BLaER1 treated with 17β-estradiol and CSF1 and Interleukin-3, amounts not matched to agents 10 nM and 100 nM (cell line): ENCODE data around the gene ARHGAP26.
A peak's percentile ranks its signal among the peaks of the same experiment; 100 is the strongest.

Experiments
- H3K27ac ChIP-seq, 11 experiments: shearing (Covaris generic); formaldehyde crosslinking; 2 replicates each; pipeline ENCODE4 v1.8.1; 2022
- H3K27me3 ChIP-seq, 11 experiments: shearing (Covaris generic); formaldehyde crosslinking; 2 replicates each; pipeline ENCODE4 v1.8.1; 2022
- H3K36me3 ChIP-seq, 11 experiments: shearing (Covaris generic); formaldehyde crosslinking; 2 replicates each; pipeline ENCODE4 v1.8.1; 2022
- H3K4me1 ChIP-seq, 10 experiments: shearing (Covaris generic); formaldehyde crosslinking; 2 replicates each; pipeline ENCODE4 v1.8.1; 2022
- H3K4me2 ChIP-seq, 11 experiments: shearing (Covaris generic); formaldehyde crosslinking; 2 replicates each; pipeline ENCODE4 v1.8.1; 2022
- H3K4me3 ChIP-seq, 10 experiments: shearing (Covaris generic); formaldehyde crosslinking; 2 replicates each; pipeline ENCODE4 v1.8.1; 2022
- H3K9ac ChIP-seq, 11 experiments: shearing (Covaris generic); formaldehyde crosslinking; 2 replicates each; pipeline ENCODE4 v1.8.1; 2022
- H3K9me3 ChIP-seq, 11 experiments: shearing (Covaris generic); formaldehyde crosslinking; replicated peaks in 1 of 11; 2 replicates each; pipeline ENCODE4 v1.8.1; 2022
- H4K20me1 ChIP-seq, 11 experiments: shearing (Covaris generic); formaldehyde crosslinking; 2 replicates each; pipeline ENCODE4 v1.8.1; 2022
- Cebpa-rat ChIP-seq, 11 experiments: shearing (Covaris generic); IDR thresholded peaks; 2 replicates each; pipeline ENCODE4 v1.8.1; 2022

The ARHGAP26 gene

GRCh38 chr5:143204474-143205246 lies 434.5 kb downstream of the ARHGAP26 start:
- Histone ChIP-seq H3K4me3 (no peak overlapping the region), H3K9ac (no peak overlapping the region), H3K4me2 (0 out of 22 replicates have a peak overlapping the region, but pooled peaks of 2 of the 11 experiments have one; percentile 10 to 23), H4K20me1 (peaks cover 0 to 39% (median 0%) of the 10 kb centered on the region in 11 experiments; a peak in 3 of 22 replicates), H3K27me3 (no peaks in the 10 kb centered on the region), H3K27ac (no peak overlapping the region), H3K4me1 (peaks cover 8 to 29% (median 19%) of the 10 kb centered on the region in 10 experiments), H3K36me3 (peaks cover 0 to 67% (median 9%) of the 10 kb centered on the region in 11 experiments; a peak in 10 of 22 replicates), H3K9me3 (peaks cover 9 to 28% (median 13%) of the 10 kb centered on the region in 11 experiments; a peak in 19 of 22 replicates)
- no peak for TF ChIP-seq Cebpa-rat (IDR thresholded peaks at IDR 0.05)

DNA sequence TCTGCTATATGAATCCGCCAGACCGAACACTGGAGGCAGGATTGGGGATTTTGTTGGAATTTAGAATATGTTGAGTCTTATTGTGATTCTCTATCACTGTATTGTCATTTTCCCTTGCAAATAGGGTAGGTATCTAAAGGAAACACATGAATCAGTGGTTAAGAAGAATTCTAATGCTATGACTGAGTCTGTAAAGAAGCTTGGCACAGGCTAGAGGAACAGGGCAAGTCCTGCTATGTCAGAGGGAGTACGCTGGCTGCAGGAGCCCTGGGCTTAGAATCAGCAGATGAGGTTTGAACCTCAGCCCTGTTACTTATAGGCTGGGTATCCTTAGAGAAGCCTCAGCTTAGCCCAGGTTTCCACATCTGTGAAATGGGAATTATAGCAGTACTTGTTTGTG lies 435.2 kb downstream of the ARHGAP26 start:
- H3K9ac ChIP-seq, result no peak overlapping the region
- peaks cover 9 to 28% (median 13%) of the 10 kb centered on the region in 11 experiments; a peak in 19 of 22 replicates for H3K9me3 ChIP-seq
- no peaks in the 10 kb centered on the region for H3K27me3 ChIP-seq
- H3K27ac ChIP-seq, result peak overlapping the region in 1 of 11 experiments; percentile 25; a peak in 1 of 22 replicates
- no peak for TF ChIP-seq Cebpa-rat (IDR thresholded peaks at IDR 0.05)
- H3K4me3 ChIP-seq, result no peak overlapping the region
- peaks cover 0 to 67% (median 9%) of the 10 kb centered on the region in 11 experiments; a peak in 10 of 22 replicates for H3K36me3 ChIP-seq
- H3K4me1 ChIP-seq, result peaks cover 8 to 29% (median 19%) of the 10 kb centered on the region in 10 experiments
- H4K20me1 ChIP-seq, result peaks cover 0 to 37% (median 0%) of the 10 kb centered on the region in 11 experiments; a peak in 3 of 22 replicates
- peak overlapping the region in 8 of 11 experiments; percentile 23 to 71 (median 48); a peak in 11 of 22 replicates for H3K4me2 ChIP-seq

DNA sequence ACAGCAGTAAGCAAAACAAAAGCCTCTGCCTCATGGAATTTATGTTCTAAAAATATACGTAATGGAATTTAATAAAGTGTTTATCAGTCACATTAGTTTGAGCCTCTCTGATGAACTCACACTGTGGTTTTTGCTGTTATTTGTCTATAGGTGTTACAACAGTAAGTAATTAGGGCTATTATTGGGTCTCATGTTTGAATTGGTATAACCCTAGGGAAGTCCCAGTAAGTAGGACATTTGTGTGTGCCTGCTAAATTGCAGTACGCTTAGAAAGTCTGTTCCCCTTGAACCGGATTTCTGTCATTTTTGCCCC lies 435.7 kb downstream of the ARHGAP26 start:
- peak overlapping the region in 2 of 11 experiments; percentile 25 to 36; a peak in 2 of 22 replicates for H3K27ac ChIP-seq
- H3K4me1 ChIP-seq, result peaks cover 8 to 30% (median 19%) of the 10 kb centered on the region in 10 experiments
- H3K9me3 ChIP-seq, result peaks cover 9 to 25% (median 13%) of the 10 kb centered on the region in 11 experiments; a peak in 19 of 22 replicates
- TF ChIP-seq Cebpa-rat (IDR thresholded peaks at IDR 0.05), result no peak
- H3K4me3 ChIP-seq, result no peak overlapping the region
- H3K9ac ChIP-seq, result peak overlapping the region in 1 of 11 experiments; percentile 6; a peak in 1 of 22 replicates
- H3K4me2 ChIP-seq, result peak overlapping the region; percentile 14 to 71 (median 45); a peak in 20 of 22 replicates
- H3K27me3 ChIP-seq, result no peaks in the 10 kb centered on the region
- peaks cover 0 to 37% (median 0%) of the 10 kb centered on the region in 11 experiments; a peak in 4 of 22 replicates for H4K20me1 ChIP-seq
- peaks cover 0 to 67% (median 9%) of the 10 kb centered on the region in 11 experiments; a peak in 10 of 22 replicates for H3K36me3 ChIP-seq

DNA sequence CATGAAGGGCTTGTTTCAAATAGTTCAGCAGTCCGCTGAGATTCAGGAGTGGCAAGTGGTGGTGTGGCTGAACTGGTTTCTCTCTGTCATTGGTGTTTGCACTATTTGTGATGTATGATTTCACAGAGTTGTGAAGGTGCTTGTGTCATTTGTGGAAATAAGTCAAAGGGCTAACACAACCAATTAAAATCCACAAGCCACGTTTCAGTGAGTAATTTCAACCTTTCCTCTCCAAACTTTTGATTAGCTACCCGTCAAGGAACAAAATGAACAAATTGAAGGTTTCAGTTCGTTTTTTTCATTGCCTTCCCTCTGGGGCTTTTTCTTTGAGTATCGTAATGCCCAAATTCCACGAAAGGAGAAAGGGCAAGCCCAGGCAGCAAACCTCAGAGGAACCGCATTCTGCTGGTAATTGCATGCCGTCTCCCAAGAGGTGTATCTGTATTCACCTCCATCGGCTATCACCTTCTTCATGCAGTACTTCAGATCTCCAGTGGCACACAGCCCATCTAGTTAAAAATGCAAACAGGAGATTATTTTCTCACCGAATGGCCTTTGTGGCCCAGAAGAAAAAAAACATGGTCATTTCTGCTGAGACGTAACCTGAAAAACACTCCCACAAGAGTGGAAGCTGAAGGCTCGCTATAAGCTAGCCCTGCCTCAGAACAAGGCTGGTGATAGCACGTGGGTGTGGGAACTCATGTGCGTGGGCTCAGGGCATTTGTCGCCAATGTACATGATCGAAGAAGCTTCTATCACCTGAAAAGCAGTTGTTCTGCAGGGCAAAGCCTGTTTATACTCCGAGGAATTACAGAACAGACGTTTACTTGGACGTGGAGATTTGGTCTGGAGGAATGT lies 436.2 kb downstream of the ARHGAP26 start:
- H3K36me3 ChIP-seq, result peaks cover 0 to 67% (median 9%) of the 10 kb centered on the region in 11 experiments; a peak in 10 of 22 replicates
- no peak for TF ChIP-seq Cebpa-rat (IDR thresholded peaks at IDR 0.05)
- H3K9me3 ChIP-seq, result peaks cover 9 to 19% (median 12%) of the 10 kb centered on the region in 11 experiments; a peak in 19 of 22 replicates
- H3K27ac ChIP-seq, result peak overlapping the region in 1 of 11 experiments; percentile 36; a peak in 2 of 22 replicates
- H3K27me3 ChIP-seq, result no peaks in the 10 kb centered on the region
- H3K9ac ChIP-seq, result peak overlapping the region in 1 of 11 experiments; percentile 6; a peak in 1 of 22 replicates
- peaks cover 8 to 30% (median 19%) of the 10 kb centered on the region in 10 experiments for H3K4me1 ChIP-seq
- H3K4me3 ChIP-seq, result no peak overlapping the region
- peak overlapping the region; percentile 14 to 71 (median 45) for H3K4me2 ChIP-seq
- peaks cover 0 to 40% (median 0%) of the 10 kb centered on the region in 11 experiments; a peak in 4 of 22 replicates for H4K20me1 ChIP-seq

GRCh38 chr5:143207058-143207457 lies 436.9 kb downstream of the ARHGAP26 start:
- Histone ChIP-seq H3K27me3 (no peaks in the 10 kb centered on the region), H3K36me3 (peaks cover 0 to 67% (median 9%) of the 10 kb centered on the region in 11 experiments; a peak in 10 of 22 replicates), H4K20me1 (peaks cover 0 to 45% (median 0%) of the 10 kb centered on the region in 11 experiments; a peak in 4 of 22 replicates), H3K27ac (no peak overlapping the region), H3K4me1 (peaks cover 8 to 36% (median 19%) of the 10 kb centered on the region in 10 experiments), H3K4me3 (no peak overlapping the region), H3K9ac (no peak overlapping the region), H3K9me3 (peaks cover 6 to 14% (median 9%) of the 10 kb centered on the region in 11 experiments; a peak in 19 of 22 replicates), H3K4me2 (peak overlapping the region in 6 of 11 experiments; percentile 14 to 71 (median 40); a peak in 7 of 22 replicates)
- TF ChIP-seq Cebpa-rat (IDR thresholded peaks at IDR 0.05), result no peak

GRCh38 chr5:143207563-143208364 lies 437.6 kb downstream of the ARHGAP26 start:
- H4K20me1 ChIP-seq, result peaks cover 0 to 49% (median 0%) of the 10 kb centered on the region in 11 experiments; a peak in 4 of 22 replicates
- H3K4me2 ChIP-seq, result 0 out of 22 replicates have a peak overlapping the region, but pooled peaks of 1 of the 11 experiments have one; percentile 71
- peaks cover 0 to 67% (median 2%) of the 10 kb centered on the region in 11 experiments; a peak in 10 of 22 replicates for H3K36me3 ChIP-seq
- H3K27ac ChIP-seq, result no peak overlapping the region
- peaks cover under 1 to 7% (median 2%) of the 10 kb centered on the region in 11 experiments; a peak in 17 of 22 replicates for H3K9me3 ChIP-seq
- H3K4me1 ChIP-seq, result peaks cover 9 to 44% (median 22%) of the 10 kb centered on the region in 10 experiments
- no peaks in the 10 kb centered on the region for H3K27me3 ChIP-seq
- TF ChIP-seq Cebpa-rat (IDR thresholded peaks at IDR 0.05), result no peak
- no peak overlapping the region for H3K4me3 ChIP-seq
- H3K9ac ChIP-seq, result no peak overlapping the region

DNA sequence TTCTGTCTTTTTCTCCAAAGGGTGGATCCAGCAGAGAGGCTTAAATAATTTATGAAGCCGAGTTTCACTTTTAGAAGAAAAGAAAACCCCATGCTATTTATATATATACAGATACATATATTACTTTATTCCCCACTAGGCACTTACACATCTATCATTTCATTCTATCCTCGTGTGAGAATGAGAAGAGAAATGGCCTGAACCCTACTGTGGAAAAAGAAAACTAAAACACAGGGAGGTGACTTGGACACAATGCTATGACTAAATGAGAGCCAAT lies 438.1 kb downstream of the ARHGAP26 start:
- Histone ChIP-seq H3K4me2 (no peak overlapping the region), H3K9me3 (peaks cover 0 to 2% (median 0%) of the 10 kb centered on the region in 11 experiments; a peak in 3 of 22 replicates), H3K27me3 (no peaks in the 10 kb centered on the region), H3K27ac (no peak overlapping the region), H4K20me1 (peaks cover 0 to 53% (median 0%) of the 10 kb centered on the region in 11 experiments; a peak in 5 of 22 replicates), H3K4me1 (peaks cover 14 to 49% (median 28%) of the 10 kb centered on the region in 10 experiments), H3K9ac (no peak overlapping the region), H3K4me3 (no peak overlapping the region), H3K36me3 (peaks cover 0 to 66% (median 0%) of the 10 kb centered on the region in 11 experiments; a peak in 10 of 22 replicates)
- TF ChIP-seq Cebpa-rat (IDR thresholded peaks at IDR 0.05), result no peak
